HG02763 (cell line): ENCODE data around the gene ZSCAN30.
"Not testable (repeated sequence)": the region's sequence is repeated elsewhere in the genome, so short reads cannot be mapped to it uniquely, and the experiment has no call there.

Experiments
- ATAC-seq: cut with Tn5 transposase; IDR thresholded peaks from one replicate; pipeline ENCODE4 v1.9.1; 2021; ENCODE audit warnings: mild to moderate bottlenecking, moderate library complexity; ENCODE audit not compliant: unreplicated experiment

The ZSCAN30 gene

GRCh38 chr18:35239314-35239713 lies 50.7 kb downstream of the ZSCAN30 start:
- no peak for ATAC-seq

GRCh38 chr18:35236571-35237363 lies 53.3 kb downstream of the ZSCAN30 start:
- no peak for ATAC-seq

- ATAC-seq, result peak; percentile 77
Observed at GRCh38 chr18:35231052-35231451, 59.0 kb downstream of the ZSCAN30 start.

DNA sequence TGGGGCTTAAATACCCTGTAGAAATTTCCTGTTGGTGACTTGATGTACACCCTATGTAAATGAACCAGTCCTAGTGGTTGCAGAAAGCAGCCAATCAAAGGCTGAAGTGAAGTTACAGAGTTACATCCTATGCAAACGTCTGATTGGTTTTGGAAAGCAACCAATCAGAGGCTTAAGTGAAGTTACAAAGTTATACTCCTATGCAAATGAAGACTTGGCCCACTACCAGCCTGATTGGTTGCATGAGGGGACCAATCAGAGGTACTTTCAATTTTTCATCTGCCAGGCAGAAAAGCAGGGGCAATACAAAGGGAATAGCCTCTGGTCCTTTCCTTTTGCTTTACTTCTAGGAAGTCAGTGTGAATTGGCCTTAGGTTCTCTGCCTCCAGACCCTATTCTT lies 62.8 kb downstream of the ZSCAN30 start:
- no peak for ATAC-seq

DNA sequence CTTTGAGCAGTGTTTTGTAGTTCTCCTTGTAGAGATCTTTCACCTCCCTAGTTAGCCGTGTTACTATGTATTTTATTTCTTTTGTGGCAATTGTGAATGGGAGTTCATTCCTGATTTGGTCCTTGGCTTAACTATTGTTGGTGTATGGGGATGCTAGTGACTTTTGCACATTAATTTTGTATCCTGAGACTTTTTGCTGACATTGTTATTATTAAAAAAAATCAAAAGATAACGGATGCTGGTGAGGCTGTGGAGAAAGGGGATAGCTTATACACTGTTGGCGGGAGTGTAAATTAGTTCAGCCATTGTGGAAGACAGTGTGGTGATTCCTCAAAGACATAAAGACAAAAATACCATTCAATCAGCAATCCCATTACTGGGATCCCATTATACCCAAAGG lies 66.2 kb downstream of the ZSCAN30 start:
- no peak for ATAC-seq

DNA sequence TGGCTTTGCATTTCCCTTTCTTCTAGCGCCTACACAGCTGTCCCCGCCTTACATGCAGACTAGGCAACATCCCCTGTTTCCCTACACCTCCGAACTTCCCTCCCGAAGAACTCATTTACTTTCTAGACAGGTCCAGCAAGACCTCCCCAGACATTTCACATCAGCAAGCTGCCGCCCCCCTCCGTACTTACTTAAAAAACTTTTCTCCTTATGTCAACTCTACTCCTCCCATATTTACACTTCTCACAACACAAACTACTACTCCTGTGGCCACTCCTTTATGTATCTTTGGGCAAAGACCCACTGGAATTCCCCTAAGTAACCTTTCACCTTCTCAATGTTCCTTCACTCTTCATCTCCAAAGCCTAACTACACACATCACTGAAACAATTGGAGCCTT lies 69.6 kb downstream of the ZSCAN30 start:
- no peak for ATAC-seq

DNA sequence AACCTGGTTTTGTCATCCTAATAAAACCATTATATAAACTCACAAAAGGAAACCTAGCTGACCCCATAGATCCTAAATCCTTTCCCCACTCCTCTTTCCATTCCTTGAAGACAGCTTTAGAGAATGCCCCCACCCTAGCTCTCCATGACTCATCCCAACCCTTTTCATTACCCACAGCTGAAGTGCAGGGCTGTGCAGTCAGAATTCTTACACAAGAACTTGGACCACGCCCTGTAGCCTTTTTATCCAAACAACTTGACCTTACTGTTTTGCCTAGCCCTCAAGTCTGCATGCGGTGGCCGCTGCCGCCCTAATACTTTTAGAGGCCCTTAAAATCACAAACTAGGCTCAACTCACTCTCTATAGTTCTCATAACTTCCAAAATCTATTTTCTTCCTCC lies 70.7 kb downstream of the ZSCAN30 start:
- ATAC-seq, result not testable (repeated sequence)

DNA sequence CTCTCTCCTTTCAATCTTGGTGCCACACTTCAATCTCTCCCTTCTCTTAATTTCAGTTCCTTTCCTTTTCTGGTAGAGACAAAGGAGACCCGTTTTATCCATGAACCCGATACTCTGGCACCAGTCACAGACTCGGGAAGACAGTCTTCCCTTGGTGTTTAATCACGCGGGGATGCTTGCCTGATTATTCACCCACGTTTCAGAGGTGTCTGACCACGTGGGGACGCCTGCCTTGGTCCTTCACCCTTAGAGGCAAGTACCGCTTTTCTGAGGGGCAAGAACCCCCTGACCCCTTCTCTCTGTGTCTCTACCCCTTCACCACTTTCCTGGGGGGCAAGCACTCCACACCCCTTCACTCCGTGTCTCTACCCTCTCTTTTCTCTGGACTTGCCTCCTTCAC lies 73.4 kb downstream of the ZSCAN30 start:
- not testable (repeated sequence) for ATAC-seq

DNA sequence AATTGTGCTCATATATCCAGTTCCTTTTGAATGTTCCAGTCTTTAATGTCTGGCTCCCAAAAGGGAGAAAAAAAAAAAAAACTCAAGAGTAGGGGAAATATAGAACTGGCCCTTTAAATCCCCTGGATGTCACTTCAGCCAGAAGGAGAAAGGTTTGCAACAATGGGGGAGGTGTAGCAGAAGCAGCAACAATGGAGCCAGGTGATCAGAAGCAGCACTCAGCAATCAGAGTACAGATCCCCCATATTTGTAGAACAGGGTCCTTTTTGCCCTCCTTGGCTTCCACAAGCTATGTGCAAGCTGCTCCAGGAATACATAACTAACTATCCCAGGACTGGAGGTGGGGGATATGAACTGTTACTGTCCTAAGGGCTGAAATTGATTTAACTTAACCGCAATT lies 75.0 kb downstream of the ZSCAN30 start:
- no peak for ATAC-seq

DNA sequence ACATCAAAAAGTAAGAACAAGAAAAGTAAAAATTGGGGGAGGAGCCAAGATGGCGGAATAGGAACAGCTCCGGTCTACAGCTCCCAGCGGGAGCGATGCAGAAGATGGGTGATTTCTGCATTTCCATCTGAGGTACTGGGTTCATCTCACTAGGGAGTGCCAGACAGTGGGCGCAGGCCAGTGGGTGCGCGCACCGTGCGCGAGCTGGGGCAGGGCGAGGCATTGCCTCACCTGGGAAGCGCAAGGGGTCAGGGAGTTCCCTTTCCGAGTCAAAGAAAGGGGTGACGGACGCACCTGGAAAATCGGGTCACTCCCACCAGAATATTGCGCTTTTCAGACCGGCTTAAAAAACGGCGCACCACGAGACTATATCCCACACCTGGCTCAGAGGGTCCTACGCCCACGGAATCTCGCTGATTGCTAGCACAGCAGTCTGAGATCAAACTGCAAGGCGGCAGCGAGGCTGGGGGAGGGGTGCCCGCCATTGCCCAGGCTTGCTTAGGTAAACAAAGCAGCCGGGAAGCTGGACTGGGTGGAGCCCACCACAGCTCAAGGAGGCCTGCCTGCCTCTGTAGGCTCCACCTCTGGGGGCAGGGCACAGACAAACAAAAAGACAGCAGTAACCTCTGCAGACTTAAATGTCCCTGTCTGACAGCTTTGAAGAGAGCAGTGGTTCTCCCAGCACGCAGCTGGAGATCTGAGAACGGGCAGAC lies 84.1 kb downstream of the ZSCAN30 start:
- not testable (repeated sequence) for ATAC-seq

DNA sequence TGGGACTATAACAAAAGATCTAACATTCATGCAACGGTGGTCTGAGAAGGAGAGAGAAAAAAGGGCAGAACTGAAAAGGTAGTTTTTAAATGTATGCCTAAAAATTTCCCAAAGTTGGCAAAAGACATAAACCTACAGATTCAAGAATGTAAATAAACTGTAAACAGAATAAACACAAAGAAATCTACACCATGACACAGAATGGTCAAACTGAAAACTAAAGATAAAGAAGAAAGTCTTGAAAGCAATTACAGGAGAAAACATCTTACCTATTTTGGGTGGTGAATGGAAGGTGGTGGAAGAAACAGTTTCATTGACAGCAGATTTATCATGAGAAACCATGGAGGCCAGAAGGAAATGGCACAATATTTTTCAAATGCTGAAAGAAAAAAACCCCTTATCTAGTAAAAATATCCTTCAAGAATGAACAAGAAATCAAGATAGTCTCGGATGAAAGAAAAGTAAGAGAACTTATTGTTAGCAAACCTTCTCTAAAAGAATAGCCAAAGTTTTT lies 84.8 kb downstream of the ZSCAN30 start:
- ATAC-seq, result no peak

DNA sequence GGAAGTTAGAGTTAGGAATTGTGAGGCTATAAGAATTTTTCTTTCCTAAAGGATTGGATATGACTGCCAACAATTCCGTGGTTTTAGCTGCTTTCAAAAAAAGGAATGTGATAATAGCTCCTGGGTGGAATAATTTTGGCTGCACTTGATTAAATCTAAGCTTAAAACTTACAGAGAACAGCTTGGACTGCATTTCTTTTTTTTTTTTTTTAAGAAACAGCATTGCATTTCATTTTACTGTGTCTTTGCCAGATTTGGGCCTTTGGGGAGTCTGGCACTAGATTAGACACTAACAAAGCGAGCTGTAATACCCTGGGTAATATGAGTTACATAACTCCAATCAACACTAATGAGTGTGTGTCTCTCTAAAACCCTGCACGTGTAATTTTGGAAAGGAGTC lies 87.0 kb downstream of the ZSCAN30 start:
- no peak for ATAC-seq

- ATAC-seq, result no peak
Observed at GRCh38 chr18:35201256-35201931, 88.6 kb downstream of the ZSCAN30 start.
